ENCODE data around the gene TBC1D23. TPM values are rescaled to one million over a fixed set of nuclear protein-coding genes. Genes with fewer than 3 reads are reported as not detected.

TBC1D23 gene
- total and polyA plus RNA-seq, 2 experiments from 2014 or later = 22.4 to 34.4 TPM

GRCh38 chr3:100221159-100221558, 39.6 kb upstream of the TBC1D23 start:
- H3F3A ChIP-seq (replicated peaks; ENCODE audit: low read depth) = no peaks in the 10 kb centered on the region
- Mint-ChIP-seq H3K9me3 (peaks cover 21% of the 10 kb centered on the region), H3K4me1 (no peaks in the 10 kb centered on the region), H3K36me3 (ENCODE audit: low read depth) (peaks cover 14% of the 10 kb centered on the region; the same call in 2 of the 3 replicates), H3K27ac (no peak overlapping the region), H3K4me3 (no peak overlapping the region), H3K27me3 (ENCODE audit: insufficient read depth, low read depth, poor library complexity) (peaks cover 4% of the 10 kb centered on the region)
- H3K4me3 ChIP-seq = no peak overlapping the region
- ATAC-seq (no peak), DNase-seq (ENCODE audit: low spot score) (no peak)
- no peaks in the 10 kb centered on the region for H4K20me1 ChIP-seq (replicated peaks; ENCODE audit: insufficient read depth)
- H3K4me2 ChIP-seq = no peak overlapping the region
- no peaks in the 10 kb centered on the region for H3K4me1 ChIP-seq (ENCODE audit: insufficient read depth)
- no peaks in the 10 kb centered on the region; the same call in 1 of the 2 replicates for H3K36me3 ChIP-seq (ENCODE audit: insufficient read depth)
- 0 out of 2 replicates have a peak, but pooled peaks cover 2% of the 10 kb centered on the region for H3K9me2 ChIP-seq (ENCODE audit: insufficient read depth)
- H2AFZ ChIP-seq = no peak overlapping the region
- H3K79me2 ChIP-seq (replicated peaks; ENCODE audit: insufficient read depth) = no peaks in the 10 kb centered on the region
- H3K27ac ChIP-seq (ENCODE audit: low read depth) = no peak overlapping the region
- TF ChIP-seq POLR2AphosphoS5 (IDR thresholded peaks at IDR 0.05; ENCODE audit: low read depth) = no peak
- TF ChIP-seq NANOG (IDR thresholded peaks at IDR 0.05; ENCODE audit: borderline replicate concordance) = no peak
- TF ChIP-seq ZNF331 (CRISPR knock-in tag; IDR thresholded peaks at IDR 0.05; ENCODE audit: low read depth) = no peak
- no peak for TF ChIP-seq EZH2phosphoT487 (IDR thresholded peaks at IDR 0.05; ENCODE audit: unreplicated experiment)
- TF ChIP-seq, protein P1, sequence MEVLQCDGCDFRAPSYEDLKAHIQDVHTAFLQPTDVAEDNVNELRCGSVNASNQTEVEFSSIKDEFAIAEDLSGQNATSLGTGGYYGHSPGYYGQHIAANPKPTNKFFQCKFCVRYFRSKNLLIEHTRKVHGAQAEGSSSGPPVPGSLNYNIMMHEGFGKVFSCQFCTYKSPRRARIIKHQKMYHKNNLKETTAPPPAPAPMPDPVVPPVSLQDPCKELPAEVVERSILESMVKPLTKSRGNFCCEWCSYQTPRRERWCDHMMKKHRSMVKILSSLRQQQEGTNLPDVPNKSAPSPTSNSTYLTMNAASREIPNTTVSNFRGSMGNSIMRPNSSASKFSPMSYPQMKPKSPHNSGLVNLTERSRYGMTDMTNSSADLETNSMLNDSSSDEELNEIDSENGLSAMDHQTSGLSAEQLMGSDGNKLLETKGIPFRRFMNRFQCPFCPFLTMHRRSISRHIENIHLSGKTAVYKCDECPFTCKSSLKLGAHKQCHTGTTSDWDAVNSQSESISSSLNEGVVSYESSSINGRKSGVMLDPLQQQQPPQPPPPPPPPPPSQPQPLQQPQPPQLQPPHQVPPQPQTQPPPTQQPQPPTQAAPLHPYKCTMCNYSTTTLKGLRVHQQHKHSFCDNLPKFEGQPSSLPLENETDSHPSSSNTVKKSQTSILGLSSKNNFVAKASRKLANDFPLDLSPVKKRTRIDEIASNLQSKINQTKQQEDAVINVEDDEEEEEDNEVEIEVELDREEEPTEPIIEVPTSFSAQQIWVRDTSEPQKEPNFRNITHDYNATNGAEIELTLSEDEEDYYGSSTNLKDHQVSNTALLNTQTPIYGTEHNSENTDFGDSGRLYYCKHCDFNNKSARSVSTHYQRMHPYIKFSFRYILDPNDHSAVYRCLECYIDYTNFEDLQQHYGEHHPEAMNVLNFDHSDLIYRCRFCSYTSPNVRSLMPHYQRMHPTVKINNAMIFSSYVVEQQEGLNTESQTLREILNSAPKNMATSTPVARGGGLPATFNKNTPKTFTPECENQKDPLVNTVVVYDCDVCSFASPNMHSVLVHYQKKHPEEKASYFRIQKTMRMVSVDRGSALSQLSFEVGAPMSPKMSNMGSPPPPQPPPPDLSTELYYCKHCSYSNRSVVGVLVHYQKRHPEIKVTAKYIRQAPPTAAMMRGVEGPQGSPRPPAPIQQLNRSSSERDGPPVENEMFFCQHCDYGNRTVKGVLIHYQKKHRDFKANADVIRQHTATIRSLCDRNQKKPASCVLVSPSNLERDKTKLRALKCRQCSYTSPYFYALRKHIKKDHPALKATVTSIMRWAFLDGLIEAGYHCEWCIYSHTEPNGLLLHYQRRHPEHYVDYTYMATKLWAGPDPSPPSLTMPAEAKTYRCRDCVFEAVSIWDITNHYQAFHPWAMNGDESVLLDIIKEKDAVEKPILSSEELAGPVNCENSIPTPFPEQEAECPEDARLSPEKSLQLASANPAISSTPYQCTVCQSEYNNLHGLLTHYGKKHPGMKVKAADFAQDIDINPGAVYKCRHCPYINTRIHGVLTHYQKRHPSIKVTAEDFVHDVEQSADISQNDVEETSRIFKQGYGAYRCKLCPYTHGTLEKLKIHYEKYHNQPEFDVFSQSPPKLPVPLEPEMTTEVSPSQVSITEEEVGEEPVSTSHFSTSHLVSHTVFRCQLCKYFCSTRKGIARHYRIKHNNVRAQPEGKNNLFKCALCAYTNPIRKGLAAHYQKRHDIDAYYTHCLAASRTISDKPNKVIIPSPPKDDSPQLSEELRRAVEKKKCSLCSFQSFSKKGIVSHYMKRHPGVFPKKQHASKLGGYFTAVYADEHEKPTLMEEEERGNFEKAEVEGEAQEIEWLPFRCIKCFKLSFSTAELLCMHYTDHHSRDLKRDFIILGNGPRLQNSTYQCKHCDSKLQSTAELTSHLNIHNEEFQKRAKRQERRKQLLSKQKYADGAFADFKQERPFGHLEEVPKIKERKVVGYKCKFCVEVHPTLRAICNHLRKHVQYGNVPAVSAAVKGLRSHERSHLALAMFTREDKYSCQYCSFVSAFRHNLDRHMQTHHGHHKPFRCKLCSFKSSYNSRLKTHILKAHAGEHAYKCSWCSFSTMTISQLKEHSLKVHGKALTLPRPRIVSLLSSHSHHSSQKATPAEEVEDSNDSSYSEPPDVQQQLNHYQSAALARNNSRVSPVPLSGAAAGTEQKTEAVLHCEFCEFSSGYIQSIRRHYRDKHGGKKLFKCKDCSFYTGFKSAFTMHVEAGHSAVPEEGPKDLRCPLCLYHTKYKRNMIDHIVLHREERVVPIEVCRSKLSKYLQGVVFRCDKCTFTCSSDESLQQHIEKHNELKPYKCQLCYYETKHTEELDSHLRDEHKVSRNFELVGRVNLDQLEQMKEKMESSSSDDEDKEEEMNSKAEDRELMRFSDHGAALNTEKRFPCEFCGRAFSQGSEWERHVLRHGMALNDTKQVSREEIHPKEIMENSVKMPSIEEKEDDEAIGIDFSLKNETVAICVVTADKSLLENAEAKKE (CRISPR knock-in tag; IDR thresholded peaks at IDR 0.05) = no peak
- no peak for TF ChIP-seq EZH2 (IDR thresholded peaks at IDR 0.05; ENCODE audit: low read depth, unreplicated experiment)
- TF ChIP-seq, protein P2, sequence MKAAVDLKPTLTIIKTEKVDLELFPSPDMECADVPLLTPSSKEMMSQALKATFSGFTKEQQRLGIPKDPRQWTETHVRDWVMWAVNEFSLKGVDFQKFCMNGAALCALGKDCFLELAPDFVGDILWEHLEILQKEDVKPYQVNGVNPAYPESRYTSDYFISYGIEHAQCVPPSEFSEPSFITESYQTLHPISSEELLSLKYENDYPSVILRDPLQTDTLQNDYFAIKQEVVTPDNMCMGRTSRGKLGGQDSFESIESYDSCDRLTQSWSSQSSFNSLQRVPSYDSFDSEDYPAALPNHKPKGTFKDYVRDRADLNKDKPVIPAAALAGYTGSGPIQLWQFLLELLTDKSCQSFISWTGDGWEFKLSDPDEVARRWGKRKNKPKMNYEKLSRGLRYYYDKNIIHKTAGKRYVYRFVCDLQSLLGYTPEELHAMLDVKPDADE (IDR thresholded peaks at IDR 0.05) = no peak
- no peak for TF ChIP-seq STAT1 (IDR thresholded peaks at IDR 0.05; ENCODE audit: unreplicated experiment)
- TF ChIP-seq, protein P3, sequence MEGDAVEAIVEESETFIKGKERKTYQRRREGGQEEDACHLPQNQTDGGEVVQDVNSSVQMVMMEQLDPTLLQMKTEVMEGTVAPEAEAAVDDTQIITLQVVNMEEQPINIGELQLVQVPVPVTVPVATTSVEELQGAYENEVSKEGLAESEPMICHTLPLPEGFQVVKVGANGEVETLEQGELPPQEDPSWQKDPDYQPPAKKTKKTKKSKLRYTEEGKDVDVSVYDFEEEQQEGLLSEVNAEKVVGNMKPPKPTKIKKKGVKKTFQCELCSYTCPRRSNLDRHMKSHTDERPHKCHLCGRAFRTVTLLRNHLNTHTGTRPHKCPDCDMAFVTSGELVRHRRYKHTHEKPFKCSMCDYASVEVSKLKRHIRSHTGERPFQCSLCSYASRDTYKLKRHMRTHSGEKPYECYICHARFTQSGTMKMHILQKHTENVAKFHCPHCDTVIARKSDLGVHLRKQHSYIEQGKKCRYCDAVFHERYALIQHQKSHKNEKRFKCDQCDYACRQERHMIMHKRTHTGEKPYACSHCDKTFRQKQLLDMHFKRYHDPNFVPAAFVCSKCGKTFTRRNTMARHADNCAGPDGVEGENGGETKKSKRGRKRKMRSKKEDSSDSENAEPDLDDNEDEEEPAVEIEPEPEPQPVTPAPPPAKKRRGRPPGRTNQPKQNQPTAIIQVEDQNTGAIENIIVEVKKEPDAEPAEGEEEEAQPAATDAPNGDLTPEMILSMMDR (conservative IDR thresholded peaks at IDR 0.05; ENCODE audit: low read depth in 2 of 2) = no peak
- no peak for TF ChIP-seq CREB1 (CRISPR knock-in tag; IDR thresholded peaks at IDR 0.05; ENCODE audit: low read depth)
- TF ChIP-seq, protein P4, sequence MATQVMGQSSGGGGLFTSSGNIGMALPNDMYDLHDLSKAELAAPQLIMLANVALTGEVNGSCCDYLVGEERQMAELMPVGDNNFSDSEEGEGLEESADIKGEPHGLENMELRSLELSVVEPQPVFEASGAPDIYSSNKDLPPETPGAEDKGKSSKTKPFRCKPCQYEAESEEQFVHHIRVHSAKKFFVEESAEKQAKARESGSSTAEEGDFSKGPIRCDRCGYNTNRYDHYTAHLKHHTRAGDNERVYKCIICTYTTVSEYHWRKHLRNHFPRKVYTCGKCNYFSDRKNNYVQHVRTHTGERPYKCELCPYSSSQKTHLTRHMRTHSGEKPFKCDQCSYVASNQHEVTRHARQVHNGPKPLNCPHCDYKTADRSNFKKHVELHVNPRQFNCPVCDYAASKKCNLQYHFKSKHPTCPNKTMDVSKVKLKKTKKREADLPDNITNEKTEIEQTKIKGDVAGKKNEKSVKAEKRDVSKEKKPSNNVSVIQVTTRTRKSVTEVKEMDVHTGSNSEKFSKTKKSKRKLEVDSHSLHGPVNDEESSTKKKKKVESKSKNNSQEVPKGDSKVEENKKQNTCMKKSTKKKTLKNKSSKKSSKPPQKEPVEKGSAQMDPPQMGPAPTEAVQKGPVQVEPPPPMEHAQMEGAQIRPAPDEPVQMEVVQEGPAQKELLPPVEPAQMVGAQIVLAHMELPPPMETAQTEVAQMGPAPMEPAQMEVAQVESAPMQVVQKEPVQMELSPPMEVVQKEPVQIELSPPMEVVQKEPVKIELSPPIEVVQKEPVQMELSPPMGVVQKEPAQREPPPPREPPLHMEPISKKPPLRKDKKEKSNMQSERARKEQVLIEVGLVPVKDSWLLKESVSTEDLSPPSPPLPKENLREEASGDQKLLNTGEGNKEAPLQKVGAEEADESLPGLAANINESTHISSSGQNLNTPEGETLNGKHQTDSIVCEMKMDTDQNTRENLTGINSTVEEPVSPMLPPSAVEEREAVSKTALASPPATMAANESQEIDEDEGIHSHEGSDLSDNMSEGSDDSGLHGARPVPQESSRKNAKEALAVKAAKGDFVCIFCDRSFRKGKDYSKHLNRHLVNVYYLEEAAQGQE (IDR thresholded peaks at IDR 0.05; ENCODE audit: unreplicated experiment) = no peak
- TF ChIP-seq JUNB (IDR thresholded peaks at IDR 0.05; ENCODE audit: unreplicated experiment) = no peak
- no peak for TF ChIP-seq ZNF114 (CRISPR knock-in tag; IDR thresholded peaks at IDR 0.05)
- no peaks in the 10 kb centered on the region for H3K27me3 ChIP-seq (ENCODE audit: insufficient read depth)

Measured in GM23338 (cell line).